K562 (cell line): ENCODE results near the gene MALAT1. TPM values are rescaled to one million over a fixed set of nuclear protein-coding genes. Genes with fewer than 3 reads are reported as not detected.
A peak's percentile ranks its signal among the peaks of the same experiment; 100 is the strongest.

Experiments used
- CBX8 ChIP-seq: fragments of 200-600 bp; sonication (generic); IDR thresholded peaks from 2 replicates; pipeline ENCODE4 v1.6.1; 2012; ENCODE audit warnings: borderline replicate concordance, mixed run types, low read depth, mild to moderate bottlenecking, moderate library complexity, mixed read lengths, low read length, control low read depth, inconsistent platforms; ENCODE audit not compliant: poor library complexity, severe bottlenecking; ENCODE audit errors: extremely low read depth
- CCAR2 ChIP-seq: fragments of 200-400 bp; formaldehyde crosslinking; IDR thresholded peaks from 2 replicates; pipeline ENCODE4 v1.6.1; 2017; ENCODE audit warnings: mild to moderate bottlenecking, low read depth, low read length
- EWSR1 ChIP-seq: fragments of 450-650 bp; IDR thresholded peaks from 2 replicates; pipeline ENCODE4 v1.6.1; 2018; ENCODE audit warnings: borderline replicate concordance, mild to moderate bottlenecking, low read depth, moderate library complexity; ENCODE audit not compliant: partially characterized antibody
- FUS ChIP-seq: fragments of 200-400 bp; formaldehyde crosslinking; optimal IDR thresholded peaks from 2 replicates; pipeline ENCODE3; 2017; ENCODE audit warnings: low read depth, low read length
- GTF2F1 ChIP-seq: IDR thresholded peaks from 2 replicates; pipeline ENCODE4 v1.6.1; 2011; ENCODE audit warnings: low read depth, low read length, improper control_type of control experiment
- HMGXB4 ChIP-seq: sonication (generic); formaldehyde crosslinking; IDR thresholded peaks from 2 replicates; pipeline ENCODE4 v1.8.1; 2023; ENCODE audit warnings: mild to moderate bottlenecking, missing genetic modification reagents
- HOMEZ ChIP-seq: fragments of 250-450 bp; sonication (Bioruptor Pico); IDR thresholded peaks from 2 replicates; pipeline ENCODE4 v1.4.0; 2020; ENCODE audit warnings: mild to moderate bottlenecking, moderate library complexity
- NFRKB ChIP-seq: fragments of 450-650 bp; IDR thresholded peaks from 2 replicates; pipeline ENCODE4 v1.6.1; 2016; ENCODE audit warnings: low read depth
- PTBP1 ChIP-seq: fragments of 200-400 bp; formaldehyde crosslinking; IDR thresholded peaks from 2 replicates; pipeline ENCODE4 v1.6.1; 2017; ENCODE audit warnings: low read depth, low read length
- RCOR1 ChIP-seq, 2 experiments: IDR thresholded peaks; 2 replicates each; pipeline ENCODE4 v1.6.1; 2012; ENCODE audit warnings: low read depth in 2 of 2, low read length in 2 of 2, borderline replicate concordance in 1 of 2, improper control_type of control experiment in 1 of 2
- SMAD1 ChIP-seq: fragments of 150-350 bp; IDR thresholded peaks from 2 replicates; pipeline ENCODE4 v1.6.1; 2014; ENCODE audit warnings: low read length, low read depth; ENCODE audit not compliant: partially characterized antibody
- SMARCA4 ChIP-seq: fragments of 450-650 bp; IDR thresholded peaks from 2 replicates; pipeline ENCODE4 v1.6.1; 2016
- TAF1 ChIP-seq: IDR thresholded peaks from 2 replicates; pipeline ENCODE4 v1.6.1; 2011; ENCODE audit warnings: mild to moderate bottlenecking, low read length, moderate library complexity; ENCODE audit not compliant: insufficient read depth, control insufficient read depth, severe bottlenecking; ENCODE audit errors: extremely low read depth
- TAF9B ChIP-seq: fragments of 450-650 bp; IDR thresholded peaks from 2 replicates; pipeline ENCODE4 v1.6.1; 2018; ENCODE audit warnings: mild to moderate bottlenecking; ENCODE audit not compliant: partially characterized antibody
- YY1 ChIP-seq, 3 experiments: IDR thresholded peaks; 2 replicates each; pipeline ENCODE4 v1.6.1; 2011; ENCODE audit warnings: low read length in 2 of 3, mild to moderate bottlenecking in 2 of 3, moderate library complexity in 2 of 3, borderline replicate concordance in 1 of 3, control low read depth in 1 of 3, low read depth in 1 of 3; ENCODE audit not compliant: insufficient read depth in 3 of 3, insufficient replicate concordance in 2 of 3, control insufficient read depth in 1 of 3, insufficient read length in 1 of 3; ENCODE audit errors: extremely low read depth in 1 of 3
- ZFP30 ChIP-seq: fragments of 250-450 bp; sonication (Bioruptor Pico); IDR thresholded peaks from 2 replicates; pipeline ENCODE4 v1.8.0; 2022; ENCODE audit warnings: moderate library complexity, mild to moderate bottlenecking, inconsistent platforms, borderline replicate concordance
- ZNF3 ChIP-seq: fragments of 250-450 bp; sonication (Bioruptor Pico); IDR thresholded peaks from 2 replicates; pipeline ENCODE4 v1.5.0; 2021; ENCODE audit warnings: mild to moderate bottlenecking, moderate library complexity
- ZNF644 ChIP-seq: fragments of 200-800 bp; sonication (Bioruptor generic); IDR thresholded peaks from 2 replicates; pipeline ENCODE4 v1.6.1; 2016; ENCODE audit warnings: low read depth, missing genetic modification characterization, missing compliant biosample characterization
- polyA plus RNA-seq, 8 experiments: library from polyadenylated mRNA; depleted of rRNA in 4 of 8; stranded (reverse) in 5 of 8; unstranded in 3 of 8; fragments of >200 nt; fragmentation: Nextera tagmentation in 2 of 8; fragmentation: Illumina TruSeq in 1 of 8; extraction: Ambion mirVana in 2 of 8; extraction: Trizol in 1 of 8; gene quantifications; 2 replicates each; pipeline versions ENCODE4 v1.2.1 to v1.2.3, GENCODE V29; 2011 to 2014; ENCODE audit warnings: inconsistent platforms in 1 of 8, missing spikeins in 1 of 8
- total RNA-seq, 7 experiments: library from RNA; depleted of rRNA in 6 of 7; stranded (reverse); fragments of >200 nt in 6 of 7; fragmentation: Illumina TruSeq in 2 of 7; extraction: Trizol in 2 of 7; gene quantifications; 2 replicates each; pipeline versions ENCODE4 v1.2.1 to v1.2.3, GENCODE V29; 2011 to 2021; ENCODE audit warnings: low replicate concordance in 1 of 7

Gene MALAT1
- total and polyA plus RNA-seq, 9 of the 15 experiments (the other 6 are each of a cell fraction or from before 2014, with no cell fraction given) = 363 to 8,715 (median 2,351) TPM

GRCh38 chr11:65478388-65479183 lies 20.3 kb upstream of the MALAT1 start (continued):
- TF ChIP-seq CBX8 = no peak
- TF ChIP-seq EWSR1 = no peak
- no peak for TF ChIP-seq ZFP30 (CRISPR knock-in tag)
- TF ChIP-seq ZNF3 = no peak
- TF ChIP-seq TAF9B = peak; percentile 58
- TF ChIP-seq HOMEZ = no peak
- no peak for TF ChIP-seq HMGXB4 (CRISPR knock-in tag)
- 0 out of 2 replicates have a peak, but pooled peaks have one; percentile 59 for TF ChIP-seq ZNF644
- no peak for TF ChIP-seq NFRKB
- peak in 1 of 2 experiments; percentile 71; a peak in 1 of 4 replicates for TF ChIP-seq RCOR1 (IDR thresholded peaks at IDR 0.05; ENCODE audit: borderline replicate concordance in 1 of 2, low read depth in 2 of 2, low read length in 2 of 2)
- TF ChIP-seq PTBP1 = no peak
- no peak for TF ChIP-seq SMARCA4
- TF ChIP-seq SMAD1 = peak; percentile 30
- no peak for TF ChIP-seq GTF2F1
- TF ChIP-seq FUS = no peak
- TF ChIP-seq TAF1 = peak; percentile 83
- no peak for TF ChIP-seq CCAR2
- peak in 2 of 3 experiments; percentile 39 to 58 for TF ChIP-seq YY1 (IDR thresholded peaks at IDR 0.05; ENCODE audit: borderline replicate concordance in 1 of 3, control insufficient read depth in 1 of 3, extremely low read depth in 1 of 3, insufficient read depth in 3 of 3, insufficient read length in 1 of 3, insufficient replicate concordance in 2 of 3, low read depth in 1 of 3, low read length in 2 of 3)
